B cell (primary cell): ENCODE data around the gene AMN1. TPM values are rescaled to one million over a fixed set of nuclear protein-coding genes. Genes with fewer than 3 reads are reported as not detected.

Source experiments
- ATAC-seq: fragments of 200-7000 bp; cut with Tn5 transposase; one replicate; pipeline ENCODE4 v1.10.0; 2021; ENCODE audit warnings: low read depth, mild to moderate bottlenecking, moderate number of reproducible peaks, moderate library complexity
- CTCF ChIA-PET: fragments of 350-600 bp; sonication (Branson Sonifier 250); formaldehyde crosslinking; loops from one replicate; lab custom pipeline; 2021; ENCODE audit warnings: antibody characterized with exemption, inconsistent platforms; lab: Charles Lee
- POLR2A ChIA-PET: fragments of 350-600 bp; sonication (Branson Sonifier 250); formaldehyde crosslinking; loops from one replicate; lab custom pipeline; 2021; ENCODE audit warnings: antibody characterized with exemption; lab: Charles Lee
- DNase-seq: peaks from one replicate; pipeline ENCODE4 v3.0.0; 2013
- H2AFZ ChIP-seq: 2 replicates; pipeline ENCODE4 v1.6.1; 2012; ENCODE audit warnings: mild to moderate bottlenecking, low read depth, low read length; ENCODE audit not compliant: insufficient read depth, poor library complexity, severe bottlenecking
- H3K27ac ChIP-seq, 2 donors: 1 replicate in 1 of 2; 2 replicates in 1 of 2; pipeline ENCODE4 v1.5.1; 2012 to 2013; ENCODE audit warnings: low read length in 2 of 2, mild to moderate bottlenecking in 2 of 2, moderate library complexity in 1 of 2
- H3K27me3 ChIP-seq, 4 experiments: fragments of 200-600 bp in 1 of 4; sonication (generic) in 1 of 4; replicated peaks in 1 of 4; 1 replicate in 2 of 4; 2 replicates in 2 of 4; pipeline versions ENCODE4 v1.6.1 to v1.7.0; 2013 to 2016; ENCODE audit warnings: low read length in 3 of 4, mild to moderate bottlenecking in 2 of 4, mixed read lengths in 1 of 4, moderate library complexity in 1 of 4; ENCODE audit not compliant: insufficient read depth in 4 of 4, control insufficient read depth in 3 of 4; ENCODE audit errors: control extremely low read depth in 1 of 4
- H3K36me3 ChIP-seq, 2 experiments: replicated peaks in 1 of 2; 1 replicate in 1 of 2; 2 replicates in 1 of 2; pipeline versions ENCODE4 v1.6.1 to v1.7.1; 2013; ENCODE audit warnings: low read length in 1 of 2; ENCODE audit not compliant: insufficient read depth in 2 of 2, control insufficient read depth in 1 of 2; ENCODE audit errors: control extremely low read depth in 1 of 2, extremely low read depth in 1 of 2
- H3K4me1 ChIP-seq, 2 donors: fragments of 200-600 bp in 1 of 2; sonication (generic) in 1 of 2; 1 replicate in 1 of 2; 2 replicates in 1 of 2; pipeline versions ENCODE4 v1.5.1 to v1.6.1; 2013 to 2017; ENCODE audit warnings: low read length in 2 of 2; ENCODE audit not compliant: control insufficient read depth in 2 of 2, insufficient read depth in 2 of 2
- H3K4me2 ChIP-seq: replicated peaks from 2 replicates; pipeline ENCODE3; 2012; ENCODE audit warnings: mild to moderate bottlenecking, low read depth, low read length; ENCODE audit not compliant: poor library complexity, severe bottlenecking
- H3K4me3 ChIP-seq, 5 experiments: fragments of 200-600 bp in 1 of 5; sonication (generic) in 1 of 5; 1 replicate in 3 of 5; 2 replicates in 2 of 5; pipeline versions ENCODE4 v1.5.1 to v1.7.0; 2011 to 2016; ENCODE audit warnings: low read length in 4 of 5, mild to moderate bottlenecking in 4 of 5, low read depth in 2 of 5, control low read depth in 1 of 5, moderate library complexity in 1 of 5; ENCODE audit not compliant: insufficient read depth in 1 of 5; ENCODE audit errors: control extremely low read depth in 1 of 5, extremely low read depth in 1 of 5
- H3K79me2 ChIP-seq: fragments of 200-600 bp; sonication (generic); one replicate; pipeline ENCODE4 v1.6.0; 2016; ENCODE audit warnings: low read length; ENCODE audit not compliant: control insufficient read depth, insufficient read depth
- H3K9ac ChIP-seq: fragments of 200-600 bp; sonication (generic); 2 replicates; pipeline ENCODE4 v1.6.1; 2017; ENCODE audit warnings: mild to moderate bottlenecking, low read length, moderate library complexity
- H3K9me3 ChIP-seq, 3 donors: one replicate each; pipeline versions ENCODE4 v1.6.1 to v1.7.1; 2013; ENCODE audit warnings: low read length in 2 of 3; ENCODE audit not compliant: control insufficient read depth in 2 of 3, insufficient read depth in 1 of 3; ENCODE audit errors: control extremely low read depth in 1 of 3
- H4K20me1 ChIP-seq: 2 replicates; pipeline ENCODE4 v1.6.0; 2012; ENCODE audit warnings: mild to moderate bottlenecking, low read length; ENCODE audit not compliant: insufficient read depth, control insufficient read depth, poor library complexity, severe bottlenecking
- H3K27ac Mint-ChIP-seq: one replicate; pipeline ENCODE4 v1.8.0; 2021; ENCODE audit warnings: mixed read lengths
- H3K27me3 Mint-ChIP-seq: one replicate; pipeline ENCODE4 v1.8.0; 2021; ENCODE audit warnings: mixed read lengths
- H3K4me1 Mint-ChIP-seq: one replicate; pipeline ENCODE4 v1.8.0; 2021; ENCODE audit warnings: mixed read lengths
- H3K4me3 Mint-ChIP-seq: one replicate; pipeline ENCODE4 v1.8.0; 2021; ENCODE audit warnings: mixed read lengths
- H3K9me3 Mint-ChIP-seq: one replicate; pipeline ENCODE4 v1.8.0; 2022; ENCODE audit warnings: mixed read lengths; ENCODE audit not compliant: insufficient read depth
- CTCF ChIP-seq: fragments of 200-600 bp; IDR thresholded peaks from one replicate; pipeline ENCODE4 v1.8.0; 2022; ENCODE audit warnings: antibody characterized with exemption, mild to moderate bottlenecking
- EZH2 ChIP-seq: IDR thresholded peaks from 2 replicates; pipeline ENCODE4 v1.6.1; 2012; ENCODE audit warnings: borderline replicate concordance, low read depth, mild to moderate bottlenecking, moderate library complexity, low read length; ENCODE audit not compliant: insufficient read depth, poor library complexity, severe bottlenecking
- WGBS: methylation state at CpG from one replicate; pipeline ENCODE4 v1.1.5; 2013; ENCODE audit warnings: missing lambda C conversion rate; ENCODE audit not compliant: insufficient coverage; 5-methylcytosine and 5-hydroxymethylcytosine counted together
- intact Hi-C: fragments of 100-400 bp; cut with micrococcal nuclease; formaldehyde crosslinking; loops from one replicate; pipeline ENCODE4 v1.10.0; 2022
- polyA plus RNA-seq: library from polyadenylated mRNA; depleted of rRNA; stranded (reverse); fragments of >200 nt; gene quantifications from 2 replicates; pipeline ENCODE4 v1.2.3, GENCODE V29; 2012
- total RNA-seq, 2 donors: library from RNA; stranded (reverse); fragments of 120-200 nt in 1 of 2; gene quantifications; 1 replicate in 1 of 2; 2 replicates in 1 of 2; pipeline versions ENCODE4 v1.2.3 to v1.2.4, GENCODE V29; 2013 to 2022

The AMN1 gene
- total and polyA plus RNA-seq, 2 donors (not counting 1 experiment from before 2014, with no cell fraction given): 32.6 to 32.7 TPM

DNA sequence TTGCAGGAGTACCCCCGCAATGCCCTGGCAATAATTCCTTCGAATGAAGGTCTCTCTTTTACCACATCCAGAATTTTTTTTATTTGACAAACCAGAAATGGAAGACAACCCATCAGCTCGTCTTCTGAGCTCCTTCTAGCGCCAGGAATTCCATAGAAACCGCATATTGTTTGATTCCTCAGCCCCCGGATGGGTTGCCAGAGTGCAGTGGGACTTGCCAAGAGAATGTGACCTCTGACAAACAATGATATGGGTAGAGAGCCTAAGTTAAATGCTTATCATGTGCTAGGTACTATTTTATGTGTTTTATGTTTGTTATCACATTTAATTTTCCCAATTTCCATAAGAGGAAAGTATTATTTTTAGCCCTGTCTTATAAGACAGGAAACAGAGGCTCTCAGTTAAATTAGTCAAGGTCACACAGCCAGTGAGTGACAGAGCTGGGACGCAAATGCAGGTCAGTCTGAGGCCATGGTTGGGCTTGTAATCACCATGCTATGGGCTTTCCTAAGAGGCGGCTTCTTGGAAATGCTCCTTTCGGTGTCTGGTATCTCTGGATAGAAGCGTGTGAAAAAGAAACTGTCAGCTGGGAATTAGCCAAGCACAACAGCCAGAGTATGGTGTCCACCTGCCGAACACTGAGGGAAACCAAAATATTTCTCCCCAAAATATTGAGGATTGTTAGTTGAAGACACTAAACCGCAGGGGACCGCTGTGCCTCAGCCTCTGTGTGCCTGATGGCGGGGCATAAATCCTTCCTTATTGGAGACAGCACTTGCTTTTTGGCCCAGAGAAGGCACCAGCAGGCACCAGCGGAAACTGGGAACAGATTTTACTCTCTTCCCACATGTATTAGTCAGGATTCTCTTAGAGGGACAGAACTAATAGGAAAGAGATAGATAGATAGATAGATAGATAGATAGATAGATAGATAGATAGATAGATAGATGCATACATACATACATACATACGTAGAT, 98.8 kb downstream of the AMN1 start:
- no peaks in the 10 kb centered on the region for H4K20me1 ChIP-seq
- H3K4me3 ChIP-seq: no peak overlapping the region
- H3K9me3 ChIP-seq: peaks cover 0 to 10% (median 0%) of the 10 kb centered on the region in 3 donors
- H3K79me2 ChIP-seq: no peaks in the 10 kb centered on the region
- H3K36me3 ChIP-seq: no peaks in the 10 kb centered on the region
- H3K27ac ChIP-seq: no peak overlapping the region
- ChIA-PET POLR2A (no interaction called here), CTCF (no interaction called here)
- H2AFZ ChIP-seq: no peak overlapping the region
- no peaks in the 10 kb centered on the region for H3K27me3 ChIP-seq
- Mint-ChIP-seq H3K4me3 (no peak overlapping the region), H3K4me1 (peaks cover 29% of the 10 kb centered on the region), H3K27me3 (no peaks in the 10 kb centered on the region), H3K27ac (no peak overlapping the region), H3K9me3 (no peaks in the 10 kb centered on the region)
- no peak overlapping the region for H3K4me2 ChIP-seq
- DNase-seq (no peak), ATAC-seq (no peak)
- TF ChIP-seq EZH2: no peak
- 88% methylated on average over 10 of the region's 16 CpGs for WGBS
- intact Hi-C loops: loop anchor here (10.0 kb wide), 1 partner anchor 85 kb away; no protein-coding TSS in a partner anchor
- no peak overlapping the region for H3K9ac ChIP-seq
- H3K4me1 ChIP-seq: peaks cover 13% of the 10 kb centered on the region in 2 donors

DNA sequence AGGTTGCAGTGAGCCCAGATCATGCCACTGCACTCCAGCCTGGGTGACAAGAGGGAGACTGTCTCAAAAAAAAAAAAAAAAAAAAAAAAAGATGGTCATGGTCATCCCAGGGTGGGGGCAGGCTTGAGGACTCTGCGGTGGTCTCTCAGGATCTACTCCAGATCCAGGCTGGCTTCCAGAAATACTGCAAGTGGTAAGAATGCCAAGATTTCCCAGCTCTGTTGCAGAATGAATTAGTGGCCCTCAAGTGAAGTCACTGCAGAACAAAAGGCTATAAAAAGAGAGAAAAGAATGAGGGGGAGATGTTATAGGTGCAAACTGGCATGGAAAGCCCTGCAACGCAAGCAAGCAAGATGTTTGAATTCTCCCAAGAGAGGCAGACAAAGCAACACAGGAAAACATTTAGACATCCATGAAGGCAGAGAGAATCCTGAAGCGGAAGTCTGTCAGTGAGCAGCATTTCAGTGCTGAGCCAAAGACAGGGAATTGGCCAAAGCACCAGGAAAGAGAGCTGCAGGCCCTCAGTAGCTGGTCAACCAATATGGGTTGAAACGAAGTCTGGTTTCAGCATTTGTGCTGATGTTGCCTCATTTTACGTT, 101.3 kb downstream of the AMN1 start:
- ChIA-PET POLR2A (interaction anchor here (0.6 to 0.8 kb wide), 2 partner anchors 209 to 223 kb away, joined by 5 to 8 read pairs; no protein-coding TSS in a partner anchor), CTCF (no interaction called here)
- TF ChIP-seq CTCF: no peak
- no peak for TF ChIP-seq EZH2
- DNase-seq (no peak), ATAC-seq (no peak)
- peaks cover 13% of the 10 kb centered on the region in 2 donors for H3K4me1 ChIP-seq
- intact Hi-C loops: no loop called here
- no peak overlapping the region for H3K27ac ChIP-seq
- no peaks in the 10 kb centered on the region for H3K36me3 ChIP-seq
- H4K20me1 ChIP-seq: no peaks in the 10 kb centered on the region
- Mint-ChIP-seq H3K9me3 (no peaks in the 10 kb centered on the region), H3K4me3 (no peak overlapping the region), H3K27ac (no peak overlapping the region), H3K4me1 (peaks cover 23% of the 10 kb centered on the region), H3K27me3 (no peaks in the 10 kb centered on the region)
- H3K4me2 ChIP-seq: no peak overlapping the region
- H3K9me3 ChIP-seq: peaks cover 0 to 10% (median 0%) of the 10 kb centered on the region in 3 donors
- H3K27me3 ChIP-seq: no peaks in the 10 kb centered on the region
- 96% methylated on average over 4 of the region's 5 CpGs for WGBS
- no peak overlapping the region for H2AFZ ChIP-seq
- H3K4me3 ChIP-seq: no peak overlapping the region
- no peaks in the 10 kb centered on the region for H3K79me2 ChIP-seq
- no peak overlapping the region for H3K9ac ChIP-seq
